Measurements from ENCODE around the gene CD48.

The CD48 gene

GRCh38 chr1:160628799-160629263, 82.8 kb downstream of the CD48 start:
- peaks cover 32% of the 10 kb centered on the region for H3K4me1 ChIP-seq (ENCODE audit: insufficient read depth, low read length, poor library complexity, severe bottlenecking)
- no peaks in the 10 kb centered on the region for H3K9me3 ChIP-seq (ENCODE audit: insufficient read depth, low read depth, low read length)
- H3K4me3 ChIP-seq (ENCODE audit: low read length, poor library complexity, severe bottlenecking), result no peak overlapping the region
- H3F3A ChIP-seq (ENCODE audit: low read depth), result no peaks in the 10 kb centered on the region
- no peak overlapping the region for H3K9ac ChIP-seq (ENCODE audit: low read depth, low read length, poor library complexity, severe bottlenecking)
- TF ChIP-seq CTCF (conservative IDR thresholded peaks at IDR 0.05; ENCODE audit: low read length), result no peak
- TF ChIP-seq EZH2phosphoT487 (IDR thresholded peaks at IDR 0.05; ENCODE audit: borderline replicate concordance), result no peak
- no peaks in the 10 kb centered on the region for H4K20me1 ChIP-seq (ENCODE audit: insufficient read depth, low read length, poor library complexity, severe bottlenecking)
- H3K36me3 ChIP-seq (ENCODE audit: insufficient read depth, low read length), result no peaks in the 10 kb centered on the region
- no peaks in the 10 kb centered on the region for H3K79me2 ChIP-seq (ENCODE audit: insufficient read depth, low read length)
- H3K4me2 ChIP-seq (ENCODE audit: low read depth, low read length, poor library complexity, severe bottlenecking), result no peak overlapping the region
- no peaks in the 10 kb centered on the region for H3K9me2 ChIP-seq (replicated peaks; ENCODE audit: low read depth, low read length)
- no peak overlapping the region for H2AFZ ChIP-seq (ENCODE audit: low read length)
- no peaks in the 10 kb centered on the region for H3K27me3 ChIP-seq (ENCODE audit: insufficient read depth, low read length, poor library complexity, severe bottlenecking)
